HG03045 (cell line): ENCODE results near the gene SLC4A5.

Source experiments
- ATAC-seq: cut with Tn5 transposase; IDR thresholded peaks from one replicate; pipeline ENCODE4 v1.9.1; 2021; ENCODE audit warnings: mild to moderate bottlenecking, moderate library complexity; ENCODE audit not compliant: unreplicated experiment

The SLC4A5 gene

DNA sequence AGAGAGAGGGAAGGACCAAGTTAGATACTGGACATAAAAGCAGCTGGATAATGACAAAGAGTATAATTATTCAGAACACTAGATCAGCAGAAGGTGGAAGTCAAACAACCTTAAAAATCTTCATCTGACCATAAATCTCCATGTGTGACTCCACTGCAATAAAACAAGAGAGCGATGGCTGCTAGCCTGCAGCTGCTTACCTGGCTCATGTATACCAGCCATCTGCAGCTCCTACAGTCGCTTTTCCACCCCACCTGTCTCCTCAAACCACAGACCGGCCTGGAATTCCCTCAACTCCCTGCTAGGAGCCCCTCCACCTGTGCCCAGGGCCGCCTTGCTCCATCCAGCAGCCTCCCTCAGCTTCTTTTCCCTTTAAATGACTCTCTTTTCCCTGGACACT is 64.5 kb downstream of the SLC4A5 start:
- no peak for ATAC-seq

DNA sequence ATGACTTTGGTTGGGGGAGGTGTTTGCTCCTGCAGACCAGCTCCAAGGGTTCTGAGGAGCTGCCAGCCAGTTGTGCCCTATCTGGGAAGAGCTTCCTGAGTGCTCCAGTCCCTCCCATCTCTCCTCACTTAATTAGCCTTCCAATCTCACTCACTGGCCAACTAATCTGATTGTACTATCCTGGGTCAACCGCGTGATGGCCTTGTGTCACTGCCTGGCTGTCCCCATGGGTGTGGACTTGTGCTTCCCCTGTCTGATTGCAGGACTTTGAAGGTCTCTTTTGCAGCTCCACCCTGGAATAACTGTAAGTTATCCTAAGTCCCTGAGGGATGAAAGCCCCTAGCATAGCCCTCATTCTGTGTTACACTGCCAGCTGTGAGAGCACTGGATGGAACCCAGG is 65.0 kb downstream of the SLC4A5 start:
- no peak for ATAC-seq

DNA sequence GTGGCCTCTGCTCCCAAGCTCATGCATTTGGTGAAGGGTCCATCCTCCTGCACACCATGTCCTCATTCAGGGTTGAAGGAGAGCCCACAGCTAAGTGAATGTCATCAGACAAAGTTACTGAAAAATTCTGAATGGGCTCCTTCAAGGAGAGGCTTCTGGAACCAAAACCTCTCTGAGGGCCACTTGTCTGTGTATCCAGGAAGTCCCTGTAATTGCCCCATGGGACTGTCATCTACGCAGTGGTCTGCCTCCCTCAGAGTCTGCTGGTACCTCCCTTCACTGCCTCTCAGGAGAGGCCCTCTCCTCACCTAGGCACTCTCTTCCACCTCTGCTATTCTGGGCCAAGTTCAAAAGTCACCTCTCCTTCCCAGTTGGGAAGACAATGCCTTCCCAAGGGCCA is 68.0 kb downstream of the SLC4A5 start:
- no peak for ATAC-seq

DNA sequence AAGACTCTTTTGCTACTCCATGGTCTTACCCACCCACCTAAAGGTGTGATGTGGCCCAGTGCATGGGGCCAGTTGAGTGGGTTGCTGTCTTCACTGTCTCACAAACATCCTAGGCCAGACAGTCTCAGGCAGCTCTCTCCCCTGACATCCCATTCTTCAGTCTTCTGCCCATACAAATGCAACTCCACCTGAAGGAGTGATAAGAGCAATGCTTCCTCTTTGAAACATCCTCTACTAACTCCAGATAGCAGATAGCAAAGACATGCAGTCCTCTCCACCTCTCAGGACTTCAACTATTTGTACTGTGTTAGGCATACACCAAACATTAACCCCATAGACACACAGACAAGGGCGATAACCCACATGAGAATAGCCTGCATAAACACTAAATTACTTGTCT is 73.5 kb downstream of the SLC4A5 start:
- no peak for ATAC-seq

DNA sequence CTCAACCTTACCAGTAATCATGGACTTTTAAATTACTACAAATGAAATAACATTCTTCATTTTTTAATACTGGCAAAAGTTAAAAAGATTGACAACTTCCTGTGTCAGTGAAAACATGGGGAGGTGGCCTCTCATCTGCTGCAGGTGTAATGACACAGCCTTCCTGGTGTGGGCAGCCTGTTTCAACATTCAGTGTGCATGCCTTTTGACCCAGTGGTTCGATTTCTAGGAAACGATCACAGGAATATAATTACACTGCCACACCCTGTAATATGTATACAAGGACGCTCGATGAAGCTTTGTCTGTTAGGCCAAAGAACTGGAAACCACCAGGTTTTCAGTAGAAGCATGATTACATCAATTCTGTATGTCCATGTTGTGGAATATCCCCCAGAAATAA is 76.1 kb downstream of the SLC4A5 start:
- ATAC-seq = no peak

DNA sequence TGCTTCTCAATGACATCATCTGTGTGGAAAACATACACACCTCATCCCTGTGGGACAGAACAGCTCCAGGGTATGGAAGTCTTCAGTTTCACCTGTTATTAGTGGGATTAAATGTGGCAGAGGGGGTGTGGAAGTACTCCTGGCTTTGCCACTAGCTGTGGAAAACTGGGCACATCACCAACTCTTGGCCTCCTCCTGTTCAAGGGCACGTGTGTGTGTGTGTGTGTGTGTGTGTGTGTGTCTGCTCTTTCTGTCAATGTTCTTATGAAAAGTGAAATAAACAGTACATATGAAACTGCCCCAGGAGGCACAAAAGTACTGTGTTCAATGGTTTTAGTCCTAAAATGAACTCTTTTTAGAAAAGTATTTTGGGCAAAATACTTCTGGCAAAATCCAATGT is 78.9 kb downstream of the SLC4A5 start:
- ATAC-seq = no peak

DNA sequence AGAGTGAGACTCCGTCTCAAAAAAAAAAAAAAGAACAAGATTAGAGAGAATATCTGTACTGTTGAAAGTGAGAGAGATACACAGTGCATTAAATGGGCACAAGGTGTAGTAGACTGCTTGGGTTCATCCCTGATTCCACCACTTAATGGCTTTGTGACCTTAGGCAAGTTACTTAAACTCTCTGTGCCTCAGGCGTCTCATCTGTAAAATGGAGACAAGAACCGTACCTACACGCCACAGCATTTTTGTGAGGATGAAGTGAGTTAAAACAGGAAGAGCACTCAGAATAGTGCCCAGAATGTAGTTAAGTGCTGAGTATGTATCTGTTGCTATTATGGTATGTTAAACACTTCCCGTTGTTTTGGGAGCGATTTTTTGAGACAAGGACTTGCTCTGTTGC is 80.5 kb downstream of the SLC4A5 start:
- no peak for ATAC-seq

DNA sequence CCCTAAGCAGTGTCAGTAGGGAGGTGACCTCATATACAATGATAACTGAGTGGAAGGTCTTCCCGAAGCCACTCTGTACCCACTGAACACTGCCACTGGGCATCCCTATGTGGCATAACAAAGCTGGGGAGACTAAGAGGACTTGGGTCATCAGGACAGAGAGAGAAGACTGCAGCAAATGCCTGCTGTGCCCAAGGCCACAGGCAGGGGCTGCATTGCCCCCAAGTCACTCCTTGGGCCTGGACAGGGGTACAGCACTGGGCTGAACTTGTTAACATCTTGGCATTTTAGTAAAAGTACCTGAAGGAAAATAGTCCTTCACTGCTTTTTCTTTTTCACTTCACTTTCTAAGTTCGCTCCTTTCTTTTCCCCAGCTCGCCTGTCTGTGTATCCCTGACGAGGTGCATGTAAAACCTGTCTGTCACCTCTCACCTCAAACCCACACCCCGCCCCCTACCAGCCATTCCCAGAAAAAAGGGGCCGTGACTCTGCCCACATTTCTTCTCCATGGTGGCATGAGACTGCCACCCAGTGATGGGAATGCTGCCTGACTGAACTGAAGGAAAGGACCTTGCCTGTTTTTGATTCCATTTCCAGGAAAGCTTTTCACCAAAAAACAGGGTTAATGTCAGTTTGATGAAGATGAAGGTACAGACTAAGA is 81.9 kb downstream of the SLC4A5 start:
- ATAC-seq = no peak

DNA sequence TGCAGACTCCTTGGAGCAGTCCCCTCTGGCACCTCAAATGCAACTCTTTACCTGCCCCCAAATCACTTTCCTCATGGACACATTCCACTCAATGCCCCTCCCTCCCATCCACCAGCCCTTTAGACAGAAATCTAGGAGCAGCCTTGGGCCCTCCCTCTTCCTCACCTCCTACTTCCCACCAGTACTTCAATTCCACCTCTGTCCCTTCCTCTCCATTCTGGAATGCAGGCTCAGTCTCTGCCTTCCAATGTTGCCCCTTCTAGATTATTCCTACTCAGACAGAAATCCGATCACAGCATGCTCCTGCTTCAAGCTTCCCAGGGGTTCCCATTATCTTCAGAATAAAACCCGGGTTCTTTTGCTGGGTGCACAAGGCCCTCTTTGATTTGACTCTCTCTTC is 82.7 kb downstream of the SLC4A5 start:
- ATAC-seq = no peak

DNA sequence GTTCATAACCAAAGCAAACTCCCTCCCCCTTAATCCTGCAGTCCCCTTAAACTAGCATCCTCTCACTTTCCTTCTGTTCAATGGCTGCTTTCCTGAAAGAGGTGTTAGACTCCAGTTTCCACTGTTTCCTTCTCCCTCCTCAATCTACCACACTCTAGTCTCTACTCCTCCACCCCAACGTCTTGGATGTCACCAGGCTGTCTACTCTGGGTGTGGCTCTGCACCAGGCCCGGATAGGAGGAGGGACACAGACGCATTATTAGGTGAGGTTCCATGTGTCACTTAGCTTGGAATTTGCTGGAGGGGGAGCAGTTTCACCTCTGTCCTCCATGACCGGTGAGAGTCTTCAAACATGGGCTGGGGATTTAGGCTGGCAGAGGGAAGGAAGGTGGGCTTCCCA is 83.5 kb downstream of the SLC4A5 start:
- no peak for ATAC-seq

DNA sequence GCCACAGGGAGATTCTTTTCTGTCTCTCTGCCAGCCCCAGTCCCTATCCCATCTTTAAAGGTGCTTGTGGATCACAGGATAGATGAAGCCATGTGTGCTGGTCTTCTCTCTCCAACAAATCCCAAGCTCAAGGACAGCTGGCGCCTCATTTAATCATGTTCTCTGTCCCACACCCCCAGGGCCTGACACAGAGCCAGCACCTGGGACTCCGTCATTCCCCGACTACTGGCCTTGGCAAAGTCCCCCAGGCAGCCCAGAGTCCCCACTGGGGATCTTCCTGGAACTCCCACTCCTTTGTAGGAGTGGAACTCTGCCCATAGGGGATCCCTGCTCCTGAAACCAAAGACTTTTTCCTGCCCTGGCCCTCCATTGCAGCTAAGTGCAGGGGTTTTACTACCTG is 84.0 kb downstream of the SLC4A5 start:
- ATAC-seq = no peak

DNA sequence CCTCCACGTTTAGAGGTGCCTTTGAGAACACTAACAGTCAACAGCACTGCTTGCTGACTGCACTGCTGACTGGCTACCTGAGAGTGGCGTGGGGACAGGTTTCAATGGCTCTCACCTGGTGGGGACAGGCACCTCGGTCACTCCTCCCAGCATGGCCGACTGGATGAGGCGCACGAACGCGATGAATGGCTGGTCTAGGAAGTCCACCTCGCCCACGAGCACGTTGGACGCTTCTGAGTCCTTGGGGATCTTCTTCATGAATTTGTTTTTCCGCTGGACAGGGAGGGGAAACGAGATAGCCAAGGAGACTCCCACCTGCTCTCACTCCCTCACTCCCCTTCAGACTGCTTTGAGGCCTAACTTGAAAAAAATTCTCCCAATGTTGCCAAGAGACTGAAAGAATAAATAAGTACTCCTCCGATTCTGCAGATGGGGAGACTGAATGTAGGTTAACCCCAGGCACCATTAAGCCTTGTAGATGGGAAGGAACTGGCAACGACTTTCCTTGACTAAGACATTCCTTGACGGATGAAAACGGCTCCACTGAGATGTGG is 87.5 kb downstream of the SLC4A5 start:
- ATAC-seq = no peak

DNA sequence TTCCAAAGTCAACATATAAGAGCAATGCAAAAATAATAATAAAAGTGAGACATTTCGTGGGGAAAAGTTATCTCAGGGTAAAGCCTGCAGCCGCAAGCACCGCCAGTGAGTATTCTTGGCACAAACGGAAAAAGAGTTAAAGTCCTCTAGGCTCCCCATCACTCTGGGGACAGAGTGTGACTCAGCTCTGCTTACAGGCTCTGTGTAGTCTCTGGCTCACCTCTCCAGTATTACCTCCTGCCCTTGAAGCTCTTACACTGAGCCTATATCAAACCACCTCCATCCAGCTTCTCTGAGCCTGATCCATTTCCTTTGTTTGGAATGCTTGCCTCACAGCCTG is 89.3 kb downstream of the SLC4A5 start:
- ATAC-seq = no peak

DNA sequence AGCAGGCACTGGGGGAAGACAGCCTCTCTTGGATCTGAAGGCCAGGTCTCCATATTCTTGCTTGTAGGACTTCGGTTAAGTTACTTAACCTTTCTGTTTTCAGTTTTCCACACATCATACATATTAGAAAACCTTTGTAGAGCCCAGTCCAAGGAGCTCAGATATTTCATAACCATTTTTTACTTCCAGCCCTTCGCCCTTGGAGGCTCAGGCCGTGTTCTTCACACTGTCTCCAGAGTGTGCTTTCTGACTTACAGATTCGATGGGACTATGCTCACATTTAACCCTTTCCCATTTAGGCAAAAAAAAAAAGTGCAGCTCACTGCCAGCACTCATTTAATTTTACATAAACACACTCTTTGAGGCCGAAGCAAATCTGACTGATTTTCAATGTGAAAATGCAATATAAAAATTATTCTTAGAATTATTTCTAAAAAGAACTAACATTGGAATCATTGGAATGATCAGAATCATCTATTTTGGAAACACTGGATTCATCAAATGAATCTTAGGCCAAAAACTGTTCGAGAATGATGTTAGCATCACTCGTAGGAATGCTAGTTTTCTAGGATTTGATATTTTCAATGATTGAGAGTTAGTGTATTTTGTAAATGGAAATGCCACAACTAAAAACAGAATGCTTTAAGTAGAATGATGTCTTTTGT is 89.8 kb downstream of the SLC4A5 start:
- no peak for ATAC-seq

DNA sequence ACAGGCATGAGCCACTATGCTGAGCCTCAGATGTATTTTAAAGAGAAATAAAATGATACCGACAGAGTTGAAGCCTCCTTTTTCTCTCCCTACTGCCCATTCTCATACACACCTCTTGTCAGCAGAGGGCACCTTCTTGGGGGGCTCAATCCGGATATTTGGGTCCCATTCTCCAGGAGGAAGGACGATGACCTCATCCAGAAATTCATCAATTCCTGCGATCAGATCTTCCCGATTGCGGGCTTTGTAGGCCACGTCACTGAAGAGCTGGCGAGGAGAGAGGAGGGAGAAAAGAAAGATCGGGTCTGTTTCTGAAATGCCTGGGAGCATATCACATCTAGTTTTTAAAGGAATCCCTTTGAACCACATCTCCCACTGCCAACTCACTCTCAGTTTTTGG is 90.4 kb downstream of the SLC4A5 start:
- no peak for ATAC-seq

DNA sequence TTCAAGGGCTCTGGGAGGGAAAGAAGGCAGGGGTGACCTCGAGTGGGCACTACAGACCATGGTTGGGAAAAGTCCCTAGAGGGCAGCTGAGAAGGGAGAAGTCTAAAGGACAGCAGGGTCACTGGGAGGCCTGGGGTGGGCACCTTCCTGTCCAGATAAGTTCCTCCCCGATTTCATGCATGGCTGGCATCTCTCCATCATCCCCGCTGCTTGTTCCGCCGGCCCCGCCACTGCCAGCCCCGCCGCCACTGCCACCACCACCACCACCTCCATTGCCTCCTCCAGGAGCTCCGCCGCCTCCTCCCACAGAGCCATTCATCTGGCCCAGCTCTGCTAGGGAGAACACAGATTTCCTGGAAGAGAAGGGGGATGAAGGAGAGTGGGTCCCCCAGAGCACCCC is 91.2 kb downstream of the SLC4A5 start:
- ATAC-seq = no peak

DNA sequence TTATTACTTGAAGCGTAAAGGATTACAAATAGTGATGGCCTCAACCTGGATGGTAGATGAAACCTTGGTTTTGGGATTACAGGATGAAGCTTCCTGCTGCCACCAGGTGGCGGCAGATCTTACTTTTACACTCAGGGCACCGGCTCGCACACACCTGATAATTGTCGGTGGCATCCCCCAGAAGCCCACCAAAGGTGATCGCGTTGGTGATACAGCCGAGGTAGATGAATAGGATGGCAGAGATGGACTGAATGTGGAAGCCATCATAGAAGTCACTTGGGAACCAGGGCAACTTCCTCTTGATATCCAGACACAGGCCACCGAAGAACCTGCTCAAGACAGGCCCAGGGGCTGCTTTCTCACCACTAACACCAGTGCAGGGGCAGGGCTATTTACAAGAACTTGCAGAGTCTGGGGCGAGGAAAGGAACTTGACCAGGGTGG is 93.0 kb downstream of the SLC4A5 start:
- ATAC-seq = no peak

DNA sequence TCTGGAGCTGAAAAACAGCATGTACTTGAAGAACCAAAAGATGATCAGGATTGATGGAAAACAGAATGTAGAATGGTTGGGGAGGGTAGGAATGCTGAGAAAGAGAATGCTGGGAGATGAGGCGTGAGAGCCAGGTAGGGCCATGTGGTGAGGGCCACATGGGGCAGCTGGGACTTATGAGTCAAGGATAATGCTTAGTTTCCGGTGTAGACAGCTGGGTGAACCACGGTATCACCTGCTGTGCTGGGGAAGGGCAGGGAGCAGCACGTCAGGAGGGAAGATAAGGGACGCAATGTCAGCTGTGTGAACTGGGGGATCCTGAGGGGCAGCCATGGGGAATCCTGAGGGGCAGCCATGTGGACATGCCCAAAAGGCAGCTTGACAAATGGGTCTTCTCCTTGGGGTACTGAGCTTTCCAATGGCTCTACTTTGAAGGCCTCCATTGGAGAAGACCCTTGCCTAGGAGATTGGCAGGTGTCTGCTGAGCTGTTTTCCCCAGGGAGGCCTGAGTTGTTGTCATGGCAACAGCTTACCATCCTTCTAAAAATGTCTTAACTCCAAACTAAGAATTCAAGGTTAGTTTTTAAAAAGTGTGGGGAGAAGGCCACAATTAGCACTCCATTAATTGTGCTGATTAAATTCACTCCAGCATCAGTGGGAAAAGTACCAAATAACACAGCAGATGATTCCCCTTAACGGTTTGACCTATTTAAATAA is 93.7 kb downstream of the SLC4A5 start:
- no peak for ATAC-seq

DNA sequence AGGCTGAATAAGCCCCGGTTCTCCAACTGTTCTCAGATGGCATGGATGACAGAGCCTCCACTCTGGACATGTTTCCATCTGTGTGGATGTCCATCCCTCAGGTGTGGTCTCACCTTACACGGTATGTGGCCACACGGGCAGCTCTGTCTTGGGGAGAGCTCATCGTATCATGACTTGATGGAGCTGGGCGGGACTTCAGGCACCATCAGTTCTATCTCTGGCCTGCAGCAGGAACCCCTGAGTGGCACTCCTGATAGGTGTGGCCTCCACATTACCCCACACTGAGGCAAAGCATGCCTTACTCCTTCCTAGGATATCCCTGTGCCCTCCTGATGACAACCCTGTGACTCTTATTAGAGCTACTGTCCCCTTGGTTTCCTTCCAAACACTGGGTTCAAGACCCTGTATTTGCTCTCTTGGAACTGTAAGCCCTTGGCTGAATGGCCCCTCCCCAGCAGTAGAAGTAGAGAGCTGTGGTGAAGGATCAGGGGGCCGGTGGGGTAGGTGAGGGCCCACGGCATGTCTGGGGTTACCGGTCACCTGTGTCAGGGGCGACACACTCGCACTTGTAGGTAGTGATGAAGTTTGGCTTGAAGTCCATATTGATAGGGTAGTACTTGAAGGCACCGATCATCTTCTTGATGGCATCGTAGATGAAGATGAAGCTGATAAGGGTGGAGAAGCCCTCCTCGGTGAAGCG is 96.6 kb downstream of the SLC4A5 start:
- no peak for ATAC-seq

DNA sequence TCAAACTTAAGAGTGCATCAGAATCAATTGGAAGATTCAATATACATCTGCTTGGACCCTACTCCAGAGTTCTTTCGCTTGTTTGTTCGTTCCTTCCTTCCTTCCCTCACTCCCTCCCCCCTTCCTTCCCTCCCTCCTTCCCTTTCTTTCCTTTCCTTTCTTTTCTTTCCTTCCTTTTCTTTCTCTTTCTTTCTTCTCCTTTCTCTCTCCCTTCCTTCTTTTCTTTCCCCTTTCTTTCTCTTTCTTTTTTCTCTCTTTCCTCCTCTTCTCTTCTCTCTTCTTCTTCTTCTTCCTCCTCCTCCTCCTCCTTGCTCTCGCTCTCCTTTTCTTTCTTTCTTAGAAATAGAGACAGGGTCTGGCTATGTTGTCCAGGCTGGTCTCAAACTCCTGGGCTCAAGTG is 98.9 kb downstream of the SLC4A5 start:
- no peak for ATAC-seq

DNA sequence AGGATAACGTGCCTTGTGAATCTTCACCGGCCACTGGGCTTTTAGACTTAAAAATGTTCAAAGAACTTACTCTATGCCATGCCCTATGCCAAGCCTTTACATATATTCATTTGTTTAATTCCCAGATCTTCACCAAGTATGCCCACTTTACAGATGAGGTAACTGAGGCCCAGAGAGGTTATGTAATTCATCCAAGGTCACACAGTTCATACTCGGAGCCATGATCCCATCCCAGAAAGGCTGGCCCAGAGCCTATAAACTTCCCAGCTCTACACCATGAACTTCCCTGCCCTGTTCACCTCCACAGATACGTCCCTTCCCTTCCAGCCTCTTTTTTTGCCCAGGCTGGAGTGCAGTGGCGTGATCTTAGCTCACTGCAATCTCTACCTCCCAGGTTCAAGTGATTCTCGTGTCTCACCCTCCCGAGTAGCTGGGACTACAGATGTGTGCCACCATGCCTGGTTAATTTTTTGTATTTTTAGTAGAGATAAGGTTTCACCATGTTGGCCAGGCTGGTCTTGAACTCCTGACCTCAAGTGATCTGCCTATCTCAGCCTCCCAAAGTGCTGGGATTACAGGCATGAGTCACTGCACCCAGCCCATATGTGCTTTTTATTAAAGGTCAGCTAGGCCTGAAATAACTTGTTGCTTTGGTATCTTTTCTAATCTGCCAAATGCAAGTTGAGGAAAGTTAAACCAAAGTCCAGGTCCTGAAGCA is 100.7 kb downstream of the SLC4A5 start:
- no peak for ATAC-seq
